HCT116 (cell line): ENCODE results near the gene CACNB1. TPM values are rescaled to one million over a fixed set of nuclear protein-coding genes. Genes with fewer than 3 reads are reported as not detected.
A peak's percentile ranks its signal among the peaks of the same experiment; 100 is the strongest.

Source experiments
- ATAC-seq: fragments of 200-7000 bp; cut with Tn5 transposase; 2 replicates; pipeline ENCODE4 v1.9.1; 2020; ENCODE audit warnings: mild to moderate bottlenecking, moderate library complexity
- BruUV-seq: library from RNA; stranded (reverse); fragments of 400-500 nt; replicated peaks from 2 replicates; lab custom pipeline; 2021; lab: Mats Ljungman, UMichigan
- CTCF ChIA-PET: fragments of 300-600 bp; sonication (Branson Sonifier 250); formaldehyde crosslinking; loops from one replicate; lab custom pipeline; 2021; ENCODE audit warnings: antibody characterized with exemption; lab: Charles Lee
- POLR2A ChIA-PET: fragments of 300-600, 350-600 bp; sonication (Branson Sonifier 250); formaldehyde crosslinking; loops from one replicate; lab custom pipeline; 2021; ENCODE audit warnings: antibody characterized with exemption; lab: Charles Lee
- RAD21 ChIA-PET, 2 experiments: fragments of 300-600 bp; sonication (Branson Sonifier 250); formaldehyde crosslinking; loops; one replicate each; lab custom pipeline; 2023; ENCODE audit warnings: low total read pairs in 2 of 2; ENCODE audit not compliant: uncharacterized antibody in 2 of 2, unreplicated experiment in 2 of 2, low non-redundant PET in 1 of 2; lab: Charles Lee
- DNase-seq: peaks from one replicate; pipeline ENCODE4 v3.0.0-alpha.2; 2010; ENCODE audit warnings: low read depth, low spot score
- H2AFZ ChIP-seq: fragments of 200-600 bp; shearing (Covaris generic), sonication (generic); 2 replicates; pipeline ENCODE4 v1.6.1; 2017; ENCODE audit warnings: low read depth, mixed run types, mixed read lengths, antibody characterized with exemption, low read length; ENCODE audit not compliant: poor library complexity, severe bottlenecking
- H3K27ac ChIP-seq: 2 replicates; pipeline ENCODE4 v1.5.1; 2012; ENCODE audit warnings: low read depth, low read length
- H3K27me3 ChIP-seq: fragments of 200-600 bp; sonication (generic); 2 replicates; pipeline ENCODE4 v1.6.1; 2016; ENCODE audit warnings: mixed run types, low read length, mixed read lengths; ENCODE audit not compliant: insufficient read depth
- H3K36me3 ChIP-seq, 2 experiments: fragments of 200-500 bp in 1 of 2; fragments of 200-600 bp in 1 of 2; sonication (Bioruptor generic) in 1 of 2; sonication (generic) in 1 of 2; 2 replicates each; pipeline versions ENCODE4 v1.5.1 to v1.6.1; 2014 to 2016; ENCODE audit warnings: low read length in 2 of 2, inconsistent platforms in 1 of 2, mixed read lengths in 1 of 2, mixed run types in 1 of 2; ENCODE audit not compliant: insufficient read depth in 2 of 2, control insufficient read depth in 1 of 2
- H3K4me1 ChIP-seq, 2 experiments: fragments of 200-600 bp in 1 of 2; sonication (generic) in 1 of 2; 2 replicates each; pipeline versions ENCODE4 v1.5.1 to v1.6.1; 2012 to 2017; ENCODE audit warnings: low read length in 2 of 2, inconsistent platforms in 1 of 2, mild to moderate bottlenecking in 1 of 2, mixed read lengths in 1 of 2, mixed run types in 1 of 2, moderate library complexity in 1 of 2; ENCODE audit not compliant: insufficient read depth in 2 of 2, control insufficient read depth in 1 of 2
- H3K4me2 ChIP-seq: fragments of 200-600 bp; sonication (generic); 2 replicates; pipeline ENCODE4 v1.6.1; 2017; ENCODE audit warnings: mixed run types, low read length, mixed read lengths
- H3K4me3 ChIP-seq, 2 experiments: fragments of 200-600 bp in 1 of 2; sonication (generic) in 1 of 2; replicated peaks in 1 of 2; 2 replicates each; pipeline ENCODE4 v1.5.1; 2011 to 2016; ENCODE audit warnings: low read length in 2 of 2, control low read depth in 1 of 2, low read depth in 1 of 2, mild to moderate bottlenecking in 1 of 2, mixed read lengths in 1 of 2, mixed run types in 1 of 2
- H3K79me2 ChIP-seq: fragments of 200-600 bp; sonication (generic); 2 replicates; pipeline ENCODE4 v1.6.1; 2017; ENCODE audit warnings: mild to moderate bottlenecking, mixed run types, low read length, moderate library complexity, mixed read lengths; ENCODE audit not compliant: insufficient read depth
- H3K9ac ChIP-seq: fragments of 200-600 bp; sonication (generic); 2 replicates; pipeline ENCODE4 v1.6.1; 2016; ENCODE audit warnings: low read length, mixed read lengths
- H3K9me2 ChIP-seq: fragments of 200-600 bp; sonication (generic), shearing (Covaris generic); 2 replicates; pipeline ENCODE4 v1.6.1; 2017; ENCODE audit warnings: mixed run types, mild to moderate bottlenecking, moderate library complexity; ENCODE audit not compliant: insufficient read depth
- H3K9me3 ChIP-seq, 2 experiments: fragments of 200-500 bp in 1 of 2; fragments of 200-600 bp in 1 of 2; sonication (Bioruptor generic) in 1 of 2; sonication (generic) in 1 of 2; 2 replicates each; pipeline ENCODE4 v1.6.1; 2014 to 2017; ENCODE audit warnings: low read length in 2 of 2, mixed read lengths in 2 of 2, inconsistent platforms in 1 of 2, low read depth in 1 of 2, mild to moderate bottlenecking in 1 of 2, mixed run types in 1 of 2, moderate library complexity in 1 of 2; ENCODE audit not compliant: control insufficient read depth in 1 of 2, insufficient read depth in 1 of 2
- H4K20me1 ChIP-seq: fragments of 200-600 bp; sonication (generic), shearing (Covaris generic); 2 replicates; pipeline ENCODE4 v1.6.1; 2017; ENCODE audit warnings: mixed run types, mild to moderate bottlenecking, moderate library complexity; ENCODE audit not compliant: insufficient read depth
- ATF3 ChIP-seq: IDR thresholded peaks from 2 replicates; pipeline ENCODE4 v1.6.1; 2012
- CTCF ChIP-seq, 3 experiments: fragments of 200-600 bp in 1 of 3; sonication (generic) in 1 of 3; IDR thresholded peaks in 2 of 3; conservative IDR thresholded peaks in 1 of 3; 2 replicates each; pipeline ENCODE4 v1.5.1; 2012 to 2017; ENCODE audit warnings: low read depth in 2 of 3, low read length in 2 of 3, antibody characterized with exemption in 1 of 3, borderline replicate concordance in 1 of 3, control low read depth in 1 of 3, mild to moderate bottlenecking in 1 of 3, mixed read lengths in 1 of 3, mixed run types in 1 of 3, moderate library complexity in 1 of 3; ENCODE audit not compliant: insufficient read depth in 1 of 3
- SP1 ChIP-seq: IDR thresholded peaks from 2 replicates; pipeline ENCODE4 v1.6.1; 2012; ENCODE audit warnings: low read depth
- intact Hi-C: fragments of 100-400 bp; cut with micrococcal nuclease; formaldehyde crosslinking; loops from 2 replicates; pipeline ENCODE4 v1.10.0; 2022
- total RNA-seq: library from RNA; stranded (reverse); gene quantifications from one replicate; pipeline ENCODE4 v1.2.1, GENCODE V29; 2021; ENCODE audit not compliant: unreplicated experiment

CACNB1 gene
- total RNA-seq, 1 experiment from 2014 or later, result 13.0 TPM

DNA sequence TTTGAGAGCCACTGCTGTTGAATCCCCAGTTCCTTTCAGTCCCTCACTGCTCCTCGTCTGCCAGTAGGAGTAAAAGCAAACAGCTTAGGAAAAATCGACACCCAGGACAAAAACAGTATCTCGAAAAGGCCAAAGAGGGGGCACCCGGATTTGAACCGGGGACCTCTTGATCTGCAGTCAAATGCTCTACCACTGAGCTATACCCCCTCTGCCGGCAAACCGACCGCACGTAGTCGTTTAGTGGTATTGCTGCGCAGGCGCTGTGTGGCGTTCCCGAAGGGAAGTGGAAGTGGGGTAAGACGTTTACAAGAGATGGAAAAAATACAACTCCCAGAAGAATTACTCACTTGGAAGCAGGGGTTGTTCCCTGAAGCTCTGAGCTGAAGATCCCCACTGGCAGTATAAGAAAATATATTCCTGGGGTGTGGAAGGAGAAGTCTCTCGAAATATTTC, 43.8 kb downstream of the CACNB1 start:
- H3K4me1 ChIP-seq, result peaks cover 11 to 23% of the 10 kb centered on the region in 2 experiments
- no peaks in the 10 kb centered on the region for H3K9me2 ChIP-seq
- peak overlapping the region; percentile 67 for H3K9ac ChIP-seq
- ChIA-PET RAD21 (interaction anchor here (0.6 to 2.8 kb wide), 7 partner anchors 11 to 178 kb away, joined by 3 to 25 read pairs (median 5); no protein-coding TSS in a partner anchor), POLR2A (interaction anchor here (0.5 to 2.5 kb wide), 8 partner anchors 11 to 300 kb away, joined by 3 to 17 read pairs (median 6); partner anchors contain the start of genes LASP1, RPL19 and RPL23), CTCF (interaction anchor here (0.7 to 3.7 kb wide), 13 partner anchors 11 to 403 kb away, joined by 3 to 135 read pairs (median 4); partner anchors contain the start of gene LASP1)
- H3K36me3 ChIP-seq, result no peaks in the 10 kb centered on the region
- peak overlapping the region; percentile 56 for H3K27ac ChIP-seq
- H3K9me3 ChIP-seq, result no peaks in the 10 kb centered on the region
- H2AFZ ChIP-seq, result peak overlapping the region; percentile 92
- peak overlapping the region; percentile 94 for H3K4me2 ChIP-seq
- no peaks in the 10 kb centered on the region for H3K79me2 ChIP-seq
- ATAC-seq (peak; percentile 65), DNase-seq (peak; percentile 69)
- TF ChIP-seq ATF3 (peak; percentile 98), SP1 (no peak), CTCF (IDR thresholded peaks at IDR 0.05 in 2 of 3, conservative IDR thresholded peaks at IDR 0.05 in 1 of 3; ENCODE audit: borderline replicate concordance in 1 of 3, insufficient read depth in 1 of 3, low read depth in 2 of 3, low read length in 2 of 3) (0 out of 6 replicates have a peak, but pooled peaks of 1 of the 3 experiments have one; percentile 1)
- intact Hi-C loops, result loop anchor here (1.0 to 10.0 kb wide), 5 partner anchors 47 to 419 kb away; partner anchors contain the start of genes CISD3 and RPL19
- no peaks in the 10 kb centered on the region for H3K27me3 ChIP-seq
- BruUV-seq, result no TSS peak
- no peaks in the 10 kb centered on the region for H4K20me1 ChIP-seq
- peak overlapping the region; percentile 55 to 62 for H3K4me3 ChIP-seq
